DOHH2 (cell line): ENCODE results near the gene RAPGEF3.
A peak's percentile ranks its signal among the peaks of the same experiment; 100 is the strongest.

Experiments used
- CTCF ChIP-seq: fragments of 200-600 bp; sonication (generic); IDR thresholded peaks from one replicate; pipeline ENCODE4 v1.5.1; 2014; ENCODE audit warnings: antibody characterized with exemption, mild to moderate bottlenecking, low read depth, low read length; ENCODE audit not compliant: poor library complexity, severe bottlenecking
- EZH2phosphoT487 ChIP-seq: fragments of 200-600 bp; sonication (generic); IDR thresholded peaks from 2 replicates; pipeline ENCODE4 v1.6.1; 2017; ENCODE audit warnings: borderline replicate concordance, mild to moderate bottlenecking, antibody characterized with exemption, low read length, moderate library complexity, mixed read lengths

DNA sequence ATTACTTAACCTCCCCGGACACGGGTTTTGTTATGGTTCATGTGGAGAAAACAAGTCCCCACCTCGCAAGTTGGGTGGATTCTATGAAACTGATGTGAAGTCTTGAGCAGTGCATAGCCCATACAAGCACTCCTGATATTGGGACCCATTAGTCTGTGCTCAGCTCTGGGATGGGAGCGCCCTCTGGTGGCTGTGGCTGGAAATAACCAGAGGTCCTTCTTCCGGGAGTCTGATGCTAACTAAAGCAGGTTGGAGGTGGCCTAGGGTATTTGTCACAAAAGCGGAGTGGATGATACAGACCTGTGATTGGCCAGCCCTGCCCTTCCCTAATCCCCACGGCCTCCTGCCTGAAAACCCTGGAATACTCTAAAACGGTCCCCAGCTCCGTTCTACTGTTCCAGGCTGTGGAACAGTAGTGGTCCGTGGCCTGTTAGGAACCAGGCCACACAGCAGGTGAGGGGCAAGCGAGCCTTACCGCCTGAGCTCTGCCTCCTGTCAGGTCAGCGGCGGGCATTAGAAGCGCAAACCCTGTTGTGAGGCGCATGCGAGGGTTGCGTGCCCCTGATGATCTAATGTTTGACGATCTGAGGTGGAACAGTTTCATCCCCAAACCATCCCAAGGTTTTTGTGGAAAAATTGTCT, 20.7 kb upstream of the RAPGEF3 start:
- TF ChIP-seq CTCF (peak; percentile 96), EZH2phosphoT487 (no peak)
